Stimulated activated CD4-positive, alpha-beta T cell treated with anti-CD3 and anti-CD28 coated beads, TNF-alpha, amount 100 ng/mL, for 4 hours (primary cell): ENCODE data around the gene EIF2AK3.

Experiments
- DNase-seq, 3 experiments: peaks; one replicate each; pipeline ENCODE4 v3.0.0-alpha.2; 2020; ENCODE audit warnings: low read depth in 3 of 3

EIF2AK3 gene

GRCh38 chr2:88540346-88540745, 86.9 kb downstream of the EIF2AK3 start:
- DNase-seq = no peak

GRCh38 chr2:88538362-88538917, 88.8 kb downstream of the EIF2AK3 start:
- DNase-seq = no peak

GRCh38 chr2:88537640-88538039, 89.6 kb downstream of the EIF2AK3 start:
- DNase-seq = no peak

- DNase-seq = no peak
Observed at GRCh38 chr2:88530081-88530480, 97.2 kb downstream of the EIF2AK3 start.

- no peak for DNase-seq
Observed at GRCh38 chr2:88521445-88522073, 105.7 kb downstream of the EIF2AK3 start.

GRCh38 chr2:88517759-88518201, 109.5 kb downstream of the EIF2AK3 start:
- DNase-seq = no peak
